Measurements from ENCODE around the gene TAT.
"Not testable (repeated sequence)": the region's sequence is repeated elsewhere in the genome, so short reads cannot be mapped to it uniquely, and the experiment has no call there.

TAT gene

GRCh38 chr16:71584543-71585317 is 7.8 kb upstream of the TAT start:
- no peak for FAIRE-seq

GRCh38 chr16:71582553-71582848 is 5.6 kb upstream of the TAT start:
- not testable (repeated sequence) for FAIRE-seq

GRCh38 chr16:71574702-71575101 is 2.2 kb downstream of the TAT start:
- FAIRE-seq, result no peak

- no peak for FAIRE-seq
Observed at GRCh38 chr16:71573387-71574094, 3.4 kb downstream of the TAT start.

DNA sequence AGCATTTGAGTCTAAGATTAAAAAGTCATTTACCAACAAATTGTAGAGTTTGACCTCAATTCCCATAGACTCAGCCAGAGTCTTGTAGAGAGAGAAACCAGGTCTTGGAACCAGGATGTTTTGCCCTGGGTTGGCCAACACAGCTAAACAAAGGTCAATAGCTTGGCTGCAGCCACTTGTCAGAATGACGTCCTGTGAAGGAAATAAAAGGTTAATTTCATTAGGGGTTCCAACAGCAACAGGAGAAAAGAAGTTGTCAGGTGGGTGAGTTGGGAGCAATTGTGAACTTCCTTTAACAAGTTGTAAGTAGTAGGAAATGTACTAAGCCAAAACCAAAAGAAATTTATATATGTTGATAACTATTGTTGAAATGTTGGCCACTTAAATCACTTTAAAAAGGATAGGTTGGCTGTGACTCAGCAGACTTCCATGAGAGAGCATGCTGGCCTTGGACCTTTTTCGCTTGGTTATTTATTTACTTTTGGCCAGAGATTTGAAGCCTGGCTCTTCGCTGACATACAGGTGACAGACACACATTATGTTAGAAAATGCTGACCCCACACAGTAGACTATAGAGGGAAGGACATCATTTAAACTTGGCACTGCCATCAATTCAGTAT is 4.3 kb downstream of the TAT start:
- no peak for FAIRE-seq

DNA sequence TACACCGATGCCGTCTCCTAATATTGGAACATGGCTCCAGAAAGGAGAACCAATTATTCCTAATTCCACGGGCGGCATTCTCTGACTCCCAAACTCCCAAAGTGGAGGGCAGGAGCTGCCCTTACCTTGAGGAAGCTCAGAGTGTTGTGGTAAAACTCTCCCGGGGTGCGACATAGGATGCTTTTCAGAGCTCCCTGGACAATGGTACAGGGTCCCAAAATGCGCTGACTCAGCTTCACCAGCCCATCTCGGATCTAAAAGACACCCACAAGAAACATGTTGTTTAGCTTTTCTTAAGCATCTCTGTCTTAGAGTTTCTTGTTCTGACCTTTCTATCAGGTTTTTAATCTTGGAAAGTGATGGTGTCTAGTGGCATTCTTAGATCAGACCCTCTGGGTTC is 6.7 kb downstream of the TAT start:
- no peak for FAIRE-seq

DNA sequence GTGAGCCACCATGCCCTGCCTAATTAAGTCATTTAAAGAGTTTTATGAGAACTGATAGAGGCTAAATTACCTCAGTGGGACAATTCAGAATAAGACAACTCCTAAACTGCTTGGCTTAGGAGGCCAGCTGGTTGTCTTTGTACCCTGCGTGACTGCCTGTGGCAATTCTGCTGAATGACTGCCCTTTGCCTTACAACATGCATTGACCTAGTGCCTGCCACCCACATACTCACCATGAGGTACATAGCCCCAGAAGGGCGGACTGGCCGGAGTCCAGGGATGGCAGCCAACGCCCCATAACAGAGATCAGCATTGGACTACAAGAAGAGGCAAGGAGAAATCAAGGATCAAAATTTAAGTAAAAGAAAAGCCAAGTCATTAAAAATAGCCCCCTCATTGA is 7.3 kb downstream of the TAT start:
- no peak for FAIRE-seq

DNA sequence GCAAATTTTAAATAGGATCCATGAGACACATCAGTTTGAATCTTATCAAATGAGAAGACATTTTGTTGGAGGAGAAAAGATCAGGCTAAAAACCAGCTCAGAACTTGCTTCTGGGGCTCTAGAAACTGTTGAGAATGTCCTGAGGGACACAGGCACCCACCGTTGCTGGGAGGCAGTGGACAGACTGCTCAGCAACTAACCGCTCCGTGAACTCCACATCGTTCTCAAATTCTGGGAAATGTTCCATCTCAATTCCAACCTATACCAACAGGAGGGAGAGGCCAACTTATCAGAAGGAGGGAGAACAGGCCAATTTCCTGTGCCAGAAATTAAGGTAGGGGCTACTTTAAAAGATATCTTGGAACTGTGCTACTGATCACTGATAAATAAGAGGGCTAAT is 8.3 kb downstream of the TAT start:
- no peak for FAIRE-seq

DNA sequence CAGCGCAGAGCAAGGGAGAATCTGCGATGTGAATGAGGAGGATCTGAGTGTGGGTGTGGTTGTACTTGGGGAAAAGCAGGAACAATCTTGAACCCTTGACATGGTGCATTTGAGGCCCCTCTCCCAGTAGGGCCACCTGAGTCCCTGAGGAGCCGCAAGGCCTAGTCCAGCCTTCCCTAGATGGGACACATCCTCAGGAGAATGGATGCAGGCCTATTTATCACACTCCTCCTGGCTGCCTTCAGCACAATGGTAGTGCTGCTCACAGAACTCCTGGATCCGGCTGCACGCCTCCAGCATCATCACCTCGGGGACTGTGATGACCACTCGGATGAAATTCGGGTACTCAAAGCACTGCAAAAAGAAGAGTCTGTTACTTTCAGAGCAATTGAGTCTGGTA is 9.0 kb downstream of the TAT start:
- FAIRE-seq, result no peak

GRCh38 chr16:71565812-71566700 is 10.8 kb downstream of the TAT start:
- FAIRE-seq, result no peak

- FAIRE-seq, result no peak
Observed at GRCh38 chr16:71564335-71564967, 12.4 kb downstream of the TAT start.

DNA sequence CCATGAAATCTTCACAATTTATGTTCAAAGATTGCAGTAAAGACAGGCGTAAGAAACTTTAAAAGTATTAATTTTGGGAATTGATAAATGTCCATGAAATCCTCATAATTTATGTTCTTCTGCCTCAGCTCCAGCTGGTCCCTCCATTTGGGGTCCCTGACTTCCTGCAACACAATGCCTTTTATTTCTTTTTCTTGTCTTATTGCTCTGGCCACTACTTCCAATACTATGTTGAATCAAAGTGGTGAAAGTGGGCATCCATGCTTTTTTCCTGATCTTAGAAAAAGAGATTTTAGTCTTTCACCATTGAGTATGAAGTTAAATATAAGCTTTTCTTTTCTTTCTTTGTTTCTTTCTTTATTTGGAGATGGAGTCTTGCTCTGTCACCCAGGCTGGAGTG is 14.3 kb downstream of the TAT start:
- FAIRE-seq, result no peak

DNA sequence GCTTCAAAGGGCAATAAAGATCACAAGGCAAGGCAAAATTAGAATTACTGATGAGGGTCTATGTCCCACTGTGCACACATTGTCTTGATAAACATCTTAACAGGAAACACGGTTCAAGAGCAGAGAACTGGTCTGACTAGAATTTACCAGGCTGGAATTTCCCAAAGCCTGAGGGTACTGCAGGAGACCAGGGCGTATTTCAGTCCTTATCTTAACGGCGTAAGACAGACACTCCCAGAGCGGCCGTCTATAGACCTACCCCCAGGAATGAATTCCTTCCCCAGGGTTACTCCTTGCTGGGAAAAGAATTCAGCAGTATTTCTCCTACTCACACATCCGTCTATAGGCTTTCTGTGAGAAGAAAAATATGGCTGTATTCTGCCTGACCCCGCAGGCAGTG is 15.0 kb downstream of the TAT start:
- not testable (repeated sequence) for FAIRE-seq

DNA sequence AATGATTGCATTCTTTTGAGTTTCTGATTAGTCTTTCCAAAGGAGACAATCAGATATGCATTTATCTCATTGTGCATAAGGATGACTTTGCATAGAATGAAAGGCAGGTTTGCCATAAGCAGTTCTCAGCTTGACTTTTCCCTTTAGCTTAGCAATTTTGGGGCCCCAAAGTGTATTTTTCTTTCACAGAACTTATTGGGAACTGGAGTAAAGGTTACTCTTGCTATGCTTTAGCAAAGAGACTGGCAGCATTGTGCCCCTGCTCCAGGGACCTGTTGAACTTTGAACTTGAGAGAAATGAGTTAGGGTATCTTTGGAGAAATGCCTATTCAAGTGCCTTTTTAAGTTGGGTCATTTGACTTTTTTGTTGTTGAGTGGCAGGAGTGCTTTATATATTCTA is 17.0 kb downstream of the TAT start:
- FAIRE-seq, result no peak

- FAIRE-seq, result no peak
Observed at GRCh38 chr16:71557954-71558582, 18.8 kb downstream of the TAT start.

- FAIRE-seq, result no peak
Observed at GRCh38 chr16:71557299-71557698, 19.6 kb downstream of the TAT start.

DNA sequence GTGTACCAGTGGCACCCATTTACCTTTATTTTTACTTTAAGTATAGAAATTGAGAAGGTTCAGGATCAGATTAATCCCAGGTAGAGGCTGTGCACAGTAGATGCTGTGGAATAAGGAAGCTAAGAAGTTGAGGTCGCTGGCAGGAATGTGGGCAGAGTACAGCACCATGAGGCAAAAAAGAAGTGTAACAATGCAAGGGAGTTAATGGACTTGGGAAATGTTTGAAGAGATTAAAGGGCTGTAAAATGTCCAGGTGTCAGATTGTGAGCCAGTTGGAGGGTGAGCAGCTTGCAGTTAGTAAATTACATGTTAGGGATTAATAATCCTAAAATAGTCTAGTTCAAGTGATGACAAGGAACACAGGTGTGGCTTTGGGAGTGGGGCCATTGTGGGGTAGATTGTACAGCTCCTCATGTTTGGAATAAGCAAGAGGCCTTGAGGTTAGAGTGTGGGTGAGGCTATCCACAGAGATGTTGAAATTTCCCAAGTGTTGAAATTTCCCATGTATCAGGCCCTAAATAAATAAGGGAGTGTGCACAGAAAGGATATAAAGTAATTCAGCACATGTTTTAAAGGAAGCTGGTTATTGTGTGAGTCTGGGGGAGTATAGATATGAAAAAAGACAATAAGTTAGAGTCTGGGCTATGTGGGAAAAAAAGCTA is 21.5 kb downstream of the TAT start:
- FAIRE-seq, result no peak

DNA sequence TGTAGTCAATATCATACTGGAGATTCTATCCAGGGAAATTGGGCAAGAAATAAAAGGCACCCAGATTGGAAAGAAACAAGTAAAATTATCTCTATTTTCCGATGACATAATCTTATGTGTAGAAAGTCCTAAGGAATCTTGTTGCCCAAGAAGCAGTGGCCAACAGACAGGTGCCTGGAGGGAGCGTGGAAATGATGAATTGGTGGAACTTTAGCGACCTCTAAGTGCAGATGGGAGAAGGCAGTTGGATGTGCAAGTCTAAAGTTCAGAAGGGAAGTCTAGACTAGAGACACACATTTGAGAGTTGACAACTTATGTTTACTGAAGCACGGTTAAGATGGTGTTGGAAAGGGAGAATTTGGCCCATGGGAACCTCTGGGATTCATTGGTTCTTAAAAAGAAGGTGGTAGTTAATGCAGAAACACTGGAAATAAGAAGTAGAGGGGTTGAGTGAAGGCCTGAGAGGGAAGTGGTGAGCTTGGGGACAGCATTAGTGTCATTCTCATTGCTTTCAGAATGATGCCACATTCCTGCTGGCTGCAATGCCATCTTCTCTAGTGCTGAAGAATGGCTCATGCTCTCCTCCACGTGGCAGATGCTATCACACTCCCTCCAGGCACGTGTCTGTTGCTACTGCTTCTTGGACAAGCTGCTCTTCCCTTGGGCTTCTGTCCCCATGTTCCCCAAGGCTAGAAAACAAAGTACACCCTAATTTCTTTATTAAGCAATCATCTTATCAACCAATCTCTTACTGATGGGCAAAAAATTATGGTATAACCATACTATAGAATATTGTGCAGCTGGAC is 24.0 kb downstream of the TAT start:
- no peak for FAIRE-seq

- no peak for FAIRE-seq
Observed at GRCh38 chr16:71547168-71547567, 29.7 kb downstream of the TAT start.

- FAIRE-seq, result no peak
Observed at GRCh38 chr16:71542377-71542776, 34.5 kb downstream of the TAT start.

GRCh38 chr16:71537643-71538042 is 39.2 kb downstream of the TAT start:
- no peak for FAIRE-seq
